Measurements from ENCODE around the gene FBXL4. TPM values are rescaled to one million over a fixed set of nuclear protein-coding genes. Genes with fewer than 3 reads are reported as not detected.

FBXL4 gene
- polyA plus RNA-seq, 1 of the 3 experiments (the other 2 are of a cell fraction) = 8.1 TPM

- H3K27me3 ChIP-seq (ENCODE audit: insufficient read depth) = no peaks in the 10 kb centered on the region
- POLR2A ChIA-PET = no interaction called here
These were observed 118.8 kb downstream of the FBXL4 start for GRCh38 chr6:98828941-98829411.

GRCh38 chr6:98828211-98828788, 119.4 kb downstream of the FBXL4 start:
- CTCF ChIA-PET = interaction anchor here (0.6 to 2.5 kb wide), 2 partner anchors 17 to 286 kb away, joined by 3 to 9 read pairs; no protein-coding TSS in a partner anchor
- Histone ChIP-seq H3K4me1 (ENCODE audit: control insufficient read depth in 1 of 2, insufficient read depth in 2 of 2, low read depth in 1 of 2, low read length in 1 of 2) (peaks cover 0 to 43% of the 10 kb centered on the region in 2 experiments; a peak in 2 of 4 replicates), H3K27ac (ENCODE audit: low read depth in 2 of 2, low read length in 1 of 2) (no peak overlapping the region), H3K79me2 (ENCODE audit: insufficient read depth) (no peaks in the 10 kb centered on the region), H3K27me3 (ENCODE audit: insufficient read depth) (no peaks in the 10 kb centered on the region), H3K9me2 (no peaks in the 10 kb centered on the region), H3F3A (replicated peaks; ENCODE audit: insufficient read depth) (peaks cover 18% of the 10 kb centered on the region), H3K9me3 (no peaks in the 10 kb centered on the region), H3K36me3 (replicated peaks in 1 of 2; ENCODE audit: control insufficient read depth in 1 of 2, insufficient read depth in 2 of 2, low read length in 1 of 2) (no peaks in the 10 kb centered on the region), H3K4me2 (no peak overlapping the region; the same call in 1 of the 2 replicates), H4K20me1 (ENCODE audit: insufficient read depth) (no peaks in the 10 kb centered on the region), H3K9ac (no peak overlapping the region), H2AFZ (ENCODE audit: low read depth) (peak overlapping the region; percentile 71; the same call in 1 of the 2 replicates), H3K4me3 (ENCODE audit: low read depth in 2 of 2, low read length in 1 of 2) (no peak overlapping the region)
- WGBS (ENCODE audit: low lambda C conversion rate) = 66% methylated on average over 12 of the region's 12 CpGs
- POLR2A ChIA-PET = no interaction called here
- no peak for DNase-seq
- TF ChIP-seq ELF1 (IDR thresholded peaks at IDR 0.05) (no peak), RXRA (IDR thresholded peaks at IDR 0.05; ENCODE audit: borderline replicate concordance, low read depth) (no peak), TEAD4 (IDR thresholded peaks at IDR 0.05; ENCODE audit: borderline replicate concordance, insufficient read depth) (no peak), YY1 (IDR thresholded peaks at IDR 0.05; ENCODE audit: low read depth) (no peak), RFX5 (IDR thresholded peaks at IDR 0.05; ENCODE audit: low read length) (no peak), CHD2 (IDR thresholded peaks at IDR 0.05; ENCODE audit: low read length, partially characterized antibody) (no peak), NFIC (IDR thresholded peaks at IDR 0.05; ENCODE audit: borderline replicate concordance) (no peak), USF1 (IDR thresholded peaks at IDR 0.05; ENCODE audit: borderline replicate concordance, low read depth) (no peak), TCF12 (IDR thresholded peaks at IDR 0.05) (no peak), RAD21 (IDR thresholded peaks at IDR 0.05; ENCODE audit: low read length) (no peak), NRF1 (IDR thresholded peaks at IDR 0.05; ENCODE audit: low read depth, low read length) (no peak), USF2 (IDR thresholded peaks at IDR 0.05; ENCODE audit: borderline replicate concordance, low read depth, low read length) (no peak), IRF3 (IDR thresholded peaks at IDR 0.05; ENCODE audit: low read depth, low read length) (no peak), SIN3A (IDR thresholded peaks at IDR 0.05; ENCODE audit: borderline replicate concordance, low read depth, low read length) (no peak), POLR2AphosphoS5 (IDR thresholded peaks at IDR 0.05; ENCODE audit: low read depth, low read length) (no peak), GABPA (IDR thresholded peaks at IDR 0.05; ENCODE audit: low read depth) (no peak), FOXJ3 (CRISPR knock-in tag; IDR thresholded peaks at IDR 0.05) (no peak), GATA2 (CRISPR knock-in tag; IDR thresholded peaks at IDR 0.05) (no peak), ZBTB33 (IDR thresholded peaks at IDR 0.05; ENCODE audit: borderline replicate concordance, low read depth) (no peak)

More at GRCh38 chr6:98828941-98829411, 118.8 kb downstream of the FBXL4 start:
- Histone ChIP-seq H2AFZ (ENCODE audit: low read depth) (no peak overlapping the region), H3K9me3 (no peaks in the 10 kb centered on the region), H3K9me2 (no peaks in the 10 kb centered on the region), H3K36me3 (replicated peaks in 1 of 2; ENCODE audit: control insufficient read depth in 1 of 2, insufficient read depth in 2 of 2, low read length in 1 of 2) (no peaks in the 10 kb centered on the region), H3K79me2 (ENCODE audit: insufficient read depth) (no peaks in the 10 kb centered on the region), H3K27ac (ENCODE audit: low read depth in 2 of 2, low read length in 1 of 2) (no peak overlapping the region), H4K20me1 (ENCODE audit: insufficient read depth) (no peaks in the 10 kb centered on the region), H3K4me2 (no peak overlapping the region), H3K4me1 (ENCODE audit: control insufficient read depth in 1 of 2, insufficient read depth in 2 of 2, low read depth in 1 of 2, low read length in 1 of 2) (peaks cover 0 to 46% of the 10 kb centered on the region in 2 experiments; a peak in 2 of 4 replicates), H3K4me3 (ENCODE audit: low read depth in 2 of 2, low read length in 1 of 2) (no peak overlapping the region), H3F3A (replicated peaks; ENCODE audit: insufficient read depth) (peaks cover 25% of the 10 kb centered on the region), H3K9ac (no peak overlapping the region)
- TF ChIP-seq USF2 (IDR thresholded peaks at IDR 0.05; ENCODE audit: borderline replicate concordance, low read depth, low read length) (no peak), EP300 (IDR thresholded peaks at IDR 0.05; ENCODE audit: borderline replicate concordance in 1 of 2, low read depth in 1 of 2, low read length in 1 of 2) (no peak), TEAD4 (IDR thresholded peaks at IDR 0.05; ENCODE audit: borderline replicate concordance, insufficient read depth) (no peak), RAD21 (IDR thresholded peaks at IDR 0.05; ENCODE audit: low read length) (no peak), FOXM1 (IDR thresholded peaks at IDR 0.05; ENCODE audit: low read depth) (no peak)
- CTCF ChIA-PET = interaction anchor here (0.6 to 2.5 kb wide), 3 partner anchors 11 to 286 kb away, joined by 3 to 9 read pairs (median 5); no protein-coding TSS in a partner anchor
- no peak for DNase-seq
- WGBS (ENCODE audit: low lambda C conversion rate) = 86% methylated on average over 14 of the region's 14 CpGs
